GM19438 (cell line): ENCODE results near the gene PLXNB3.
"Not testable (repeated sequence)": the region's sequence is repeated elsewhere in the genome, so short reads cannot be mapped to it uniquely, and the experiment has no call there.

ENCODE experiments used
- ATAC-seq: cut with Tn5 transposase; IDR thresholded peaks from one replicate; pipeline ENCODE4 v1.9.1; 2021; ENCODE audit warnings: low read depth; ENCODE audit not compliant: unreplicated experiment

Gene PLXNB3

DNA sequence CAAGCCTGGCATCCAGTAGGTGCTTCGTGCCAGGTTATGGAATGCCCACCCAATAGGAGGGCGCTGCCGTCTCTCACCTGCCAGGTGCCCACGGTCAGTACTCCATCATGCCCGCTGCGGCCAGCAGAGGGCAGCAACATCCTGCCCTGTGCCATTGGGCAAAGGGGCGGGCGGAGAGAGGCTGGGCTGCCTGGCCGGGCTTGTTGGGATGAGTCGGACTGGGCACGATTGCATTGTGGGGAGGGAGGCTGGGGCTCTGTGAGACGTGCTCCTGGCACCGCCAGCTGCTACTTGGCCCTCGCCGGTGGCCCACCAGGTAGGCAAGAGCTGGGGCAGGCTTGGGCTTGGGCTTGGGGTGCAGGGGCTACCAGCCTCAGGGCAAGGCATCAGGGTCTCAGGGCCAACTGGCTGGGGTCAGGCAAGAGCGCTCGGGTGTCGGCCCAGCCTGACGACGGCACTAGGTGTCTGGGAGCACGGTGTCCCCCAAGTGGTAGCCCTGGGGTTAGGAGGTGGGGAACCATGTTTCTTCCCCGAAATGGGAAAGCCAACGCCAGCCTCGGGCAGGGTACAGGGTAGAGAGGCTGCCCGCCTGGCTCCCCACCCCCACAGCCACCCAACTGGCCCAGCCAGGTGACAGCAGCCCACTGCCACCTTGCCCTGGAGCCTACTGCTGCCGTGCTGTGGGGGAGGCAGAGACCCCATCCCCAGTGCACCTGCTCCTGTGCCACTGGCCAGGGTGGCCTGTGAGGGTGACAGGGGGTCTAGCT, at the start of gene PLXNB3:
TSS of gene PLXNB3 (plus strand) at position 261 of the 767 bp plus-strand sequence. CDS start 1,287 bp downstream, outside the sequence.
- no peak for ATAC-seq

DNA sequence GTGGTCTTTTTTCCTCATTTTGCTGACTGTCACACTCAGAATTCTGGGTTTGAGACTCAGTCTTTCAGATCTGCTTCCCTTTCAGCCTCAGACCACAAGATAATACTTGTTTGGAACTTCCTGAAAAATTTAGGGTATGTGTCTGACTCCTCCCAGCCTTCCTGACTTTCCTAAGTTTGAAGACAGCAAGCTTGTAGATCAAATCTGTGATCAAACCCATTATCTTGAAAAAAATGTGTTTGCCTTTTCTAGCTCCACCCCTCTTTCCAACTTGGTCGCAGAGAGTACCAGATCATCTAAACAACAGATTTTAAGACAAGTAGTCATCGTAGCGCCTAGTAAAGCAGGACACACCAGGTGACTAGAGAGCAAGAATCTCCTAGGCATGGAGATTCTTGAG, 49.8 kb upstream of the PLXNB3 start:
- no peak for ATAC-seq

DNA sequence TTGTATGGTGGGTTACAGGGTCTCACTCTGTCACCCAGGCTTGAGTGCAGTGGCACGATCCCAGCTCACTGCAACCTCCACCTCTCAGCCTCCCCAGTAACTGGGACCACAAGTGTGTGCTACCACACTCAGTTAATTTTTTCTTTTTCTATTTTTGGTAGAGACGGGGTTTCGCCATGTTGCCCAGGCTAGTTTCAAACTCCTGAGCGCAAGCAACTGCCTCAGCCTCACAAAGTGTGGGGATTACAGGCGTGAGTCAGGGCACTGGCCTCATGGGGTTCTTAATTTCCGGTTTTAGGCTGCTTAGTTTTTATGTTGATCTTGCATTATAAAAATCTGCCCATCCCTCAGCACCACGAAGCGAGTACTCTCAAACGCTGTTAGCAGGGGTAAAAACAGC, 46.6 kb upstream of the PLXNB3 start:
- ATAC-seq = no peak

GRCh38 chrX:153719238-153719637, 44.8 kb upstream of the PLXNB3 start:
- no peak for ATAC-seq

GRCh38 chrX:153719701-153720100, 44.3 kb upstream of the PLXNB3 start:
- ATAC-seq = no peak

GRCh38 chrX:153722704-153723350, 41.2 kb upstream of the PLXNB3 start:
- no peak for ATAC-seq

DNA sequence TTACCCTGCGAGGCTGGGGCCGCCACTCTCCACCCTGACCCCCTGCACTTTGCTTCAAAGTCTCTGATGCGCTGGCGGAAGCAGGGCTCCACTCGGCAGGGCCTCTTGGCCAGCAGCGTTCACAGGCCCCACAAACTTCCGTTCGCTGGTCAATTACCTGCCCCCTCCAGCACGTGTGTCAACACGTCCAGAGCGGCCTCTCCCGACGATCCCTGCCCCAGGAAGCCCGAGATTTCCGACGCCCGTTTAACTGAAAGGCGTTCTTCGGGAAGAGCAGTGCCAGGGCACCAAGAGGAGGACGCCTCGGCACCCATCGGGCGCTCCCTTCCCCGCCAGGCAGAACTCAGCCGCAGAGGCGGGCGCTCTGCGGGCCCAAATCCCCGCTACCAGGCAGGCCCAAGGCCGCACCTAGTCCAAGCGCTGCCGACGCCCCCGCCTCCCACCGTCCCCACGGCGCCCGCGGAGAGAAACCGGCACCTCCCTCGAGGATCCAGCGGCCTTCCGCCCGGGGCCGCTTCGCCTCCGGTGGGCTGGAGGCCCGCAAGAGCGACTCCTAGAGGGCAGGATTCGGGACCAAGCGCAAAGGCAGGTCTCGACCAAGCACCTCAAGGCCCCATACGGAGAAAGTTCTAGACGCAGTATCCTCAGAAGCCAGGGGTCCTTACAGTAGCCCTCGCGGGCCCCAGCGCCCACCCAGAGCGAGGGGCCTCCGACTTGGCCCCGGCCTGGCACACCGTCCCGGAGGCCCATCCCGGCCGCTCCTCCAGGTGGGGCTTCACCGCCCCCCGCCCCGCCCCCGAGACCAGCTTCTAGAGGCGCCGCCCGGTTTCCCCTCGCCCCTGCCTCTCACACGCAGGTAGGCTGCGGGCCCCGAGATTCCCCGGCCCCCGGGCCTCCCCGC, 40.4 kb upstream of the PLXNB3 start:
- ATAC-seq = peak; percentile 25

DNA sequence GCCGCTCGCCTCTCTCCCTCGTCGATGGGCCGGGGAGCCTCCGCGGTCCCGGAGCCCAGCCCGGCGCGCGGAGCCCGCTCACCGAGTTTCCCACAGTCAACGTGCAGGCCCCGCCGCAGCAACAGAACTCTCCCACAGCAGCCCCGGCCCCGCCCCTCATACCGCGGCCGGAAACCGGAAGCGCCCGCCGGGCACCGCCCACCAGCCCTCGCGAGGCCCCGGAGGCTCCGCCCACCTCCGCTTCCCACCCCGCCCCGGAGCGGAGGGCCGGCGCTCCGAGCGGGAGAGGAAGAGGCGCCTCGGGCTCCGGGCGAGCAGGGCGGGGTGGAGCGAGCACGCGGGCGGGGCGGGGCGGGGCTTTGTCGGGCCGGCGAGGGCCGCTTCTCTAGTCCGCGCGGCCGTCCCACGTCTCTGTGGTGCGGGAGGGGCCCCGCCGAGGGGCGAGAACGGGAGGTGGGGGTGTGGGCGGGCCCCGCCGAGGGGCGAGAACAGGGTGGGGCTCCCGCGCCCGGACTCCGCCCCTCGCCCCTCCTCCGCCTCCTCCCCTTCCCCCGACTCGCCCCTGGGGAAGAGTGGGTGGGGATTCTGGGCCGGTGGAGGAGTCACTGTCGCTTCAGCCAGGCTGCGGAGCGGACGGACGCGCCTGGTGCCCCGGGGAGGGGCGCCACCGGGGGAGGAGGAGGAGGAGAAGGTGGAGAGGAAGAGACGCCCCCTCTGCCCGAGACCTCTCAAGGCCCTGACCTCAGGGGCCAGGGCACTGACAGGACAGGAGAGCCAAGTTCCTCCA, 39.6 kb upstream of the PLXNB3 start, which contains the start of the genes ABCD1 and BCAP31:
TSS of gene ABCD1 (plus strand) at position 605 of the 787 bp plus-strand sequence. CDS start 411 bp downstream, outside the sequence.
TSS of gene BCAP31 (minus strand) at position 136 of the 787 bp plus-strand sequence. CDS start 1,143 bp downstream, outside the sequence.
- ATAC-seq = peak; percentile 45

GRCh38 chrX:153725039-153725831, 38.8 kb upstream of the PLXNB3 start:
- ATAC-seq = no peak

- ATAC-seq = no peak
Measured at GRCh38 chrX:153725832-153726285, 38.2 kb upstream of the PLXNB3 start.

GRCh38 chrX:153726286-153727122, 37.5 kb upstream of the PLXNB3 start:
- ATAC-seq = peak; percentile 50

GRCh38 chrX:153727123-153727931, 36.7 kb upstream of the PLXNB3 start:
- ATAC-seq = no peak

GRCh38 chrX:153728095-153728494, 36.0 kb upstream of the PLXNB3 start:
- no peak for ATAC-seq

DNA sequence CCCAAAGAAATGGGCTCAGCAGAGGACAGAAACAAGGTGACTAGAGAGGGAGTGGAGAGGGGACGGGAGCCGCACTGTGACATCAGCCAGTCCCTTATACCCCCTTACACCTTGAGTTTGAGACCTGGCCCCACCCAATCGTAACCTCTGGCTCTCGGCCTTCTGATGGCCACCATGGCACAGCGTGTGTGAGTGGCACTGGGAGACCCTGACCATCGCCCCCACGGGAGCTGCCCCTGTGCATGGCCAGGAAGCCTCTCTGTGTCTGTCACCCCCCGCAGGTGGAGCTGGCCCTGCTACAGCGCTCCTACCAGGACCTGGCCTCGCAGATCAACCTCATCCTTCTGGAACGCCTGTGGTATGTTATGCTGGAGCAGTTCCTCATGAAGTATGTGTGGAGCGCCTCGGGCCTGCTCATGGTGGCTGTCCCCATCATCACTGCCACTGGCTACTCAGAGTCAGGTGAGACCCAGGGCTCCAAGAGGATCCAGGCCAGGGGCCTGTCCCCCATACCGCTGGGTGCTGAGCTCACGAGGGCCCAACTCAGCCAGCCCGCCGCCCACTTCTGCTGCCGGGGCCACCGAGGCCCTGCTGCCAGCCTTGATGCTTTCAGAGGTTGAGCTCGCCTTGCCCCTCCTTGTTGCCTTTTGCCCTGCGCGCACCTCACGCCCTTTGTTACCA, 35.0 kb upstream of the PLXNB3 start:
- ATAC-seq = no peak

GRCh38 chrX:153730115-153730514, 33.9 kb upstream of the PLXNB3 start:
- not testable (repeated sequence) for ATAC-seq

GRCh38 chrX:153731117-153731844, 32.8 kb upstream of the PLXNB3 start:
- no peak for ATAC-seq
